SHP77 (cell line): ENCODE measurements around the gene POLG.

Experiments
- DNase-seq, 2 experiments: peaks; one replicate each; lab custom pipeline; 2025; lab: John Stamatoyannopoulos, UW

The POLG gene

GRCh38 chr15:89370120-89370977 is 35.7 kb upstream of the POLG start:
- DNase-seq = no peak

- no peak for DNase-seq
These were observed 34.8 kb upstream of the POLG start for GRCh38 chr15:89369341-89369947.

GRCh38 chr15:89368566-89369223 is 34.1 kb upstream of the POLG start:
- no peak for DNase-seq

GRCh38 chr15:89367485-89368451 is 33.1 kb upstream of the POLG start:
- DNase-seq = no peak

- DNase-seq = no peak
These were observed 32.2 kb upstream of the POLG start for GRCh38 chr15:89366656-89367393.

GRCh38 chr15:89365462-89366065 is 30.9 kb upstream of the POLG start:
- no peak for DNase-seq

GRCh38 chr15:89364741-89365450 is 30.3 kb upstream of the POLG start:
- DNase-seq = no peak

- DNase-seq = peak; percentile 56 to 81
These were observed 29.7 kb upstream of the POLG start for GRCh38 chr15:89364341-89364740.

- no peak for DNase-seq
These were observed 29.1 kb upstream of the POLG start for GRCh38 chr15:89363770-89364169.

GRCh38 chr15:89363133-89363532 is 28.5 kb upstream of the POLG start:
- no peak for DNase-seq

- peak in 1 of 2 experiments; percentile 52 for DNase-seq
These were observed 27.8 kb upstream of the POLG start for GRCh38 chr15:89362203-89363101.

- DNase-seq = no peak
These were observed 27.0 kb upstream of the POLG start for GRCh38 chr15:89361451-89362202.

- DNase-seq = no peak
These were observed 25.8 kb upstream of the POLG start for GRCh38 chr15:89360294-89360971.

GRCh38 chr15:89359471-89360293 is 25.1 kb upstream of the POLG start:
- DNase-seq = no peak

GRCh38 chr15:89358755-89359439 is 24.3 kb upstream of the POLG start:
- DNase-seq = peak; percentile 41 to 57

GRCh38 chr15:89358435-89358754 is 23.8 kb upstream of the POLG start:
- peak in 1 of 2 experiments; percentile 40 for DNase-seq
